SK-N-SH (cell line): Measurements from ENCODE around the gene FMO4. TPM values are rescaled to one million over a fixed set of nuclear protein-coding genes. Genes with fewer than 3 reads are reported as not detected.
A peak's percentile ranks its signal among the peaks of the same experiment; 100 is the strongest.
"Not testable (repeated sequence)": the region's sequence is repeated elsewhere in the genome, so short reads cannot be mapped to it uniquely, and the experiment has no call there.

ENCODE experiments used
- CTCF ChIA-PET: fragments of 300-600, 350-600 bp; formaldehyde crosslinking; extraction: SDS; loops from one replicate; lab custom pipeline; 2021; lab: Yijun Ruan, JAX
- POLR2A ChIA-PET: fragments of 350-600 bp; sonication (Branson Sonifier 250); formaldehyde crosslinking; extraction: SDS; loops from one replicate; lab custom pipeline; 2020; ENCODE audit warnings: antibody characterized with exemption, inconsistent platforms; lab: Yijun Ruan, JAX
- DNase-seq: peaks from one replicate; pipeline ENCODE4 v3.0.0; 2012
- H2AFZ ChIP-seq: fragments of 200-600 bp; sonication (generic); 2 replicates; pipeline ENCODE4 v1.8.1; 2016; ENCODE audit warnings: antibody characterized with exemption, mild to moderate bottlenecking, low read depth
- H3F3A ChIP-seq: fragments of 200-600 bp; sonication (generic); replicated peaks from 2 replicates; pipeline ENCODE3; 2016; ENCODE audit warnings: antibody characterized with exemption, mild to moderate bottlenecking; ENCODE audit not compliant: insufficient read depth
- H3K27ac ChIP-seq, 2 experiments: fragments of 200-500 bp in 1 of 2; fragments of 200-600 bp in 1 of 2; sonication (Bioruptor generic) in 1 of 2; sonication (generic), shearing (Covaris generic) in 1 of 2; 2 replicates each; pipeline versions ENCODE4 v1.5.1 to v1.6.1; 2014 to 2016; ENCODE audit warnings: low read depth in 2 of 2, inconsistent platforms in 1 of 2, low read length in 1 of 2, mild to moderate bottlenecking in 1 of 2, mixed read lengths in 1 of 2
- H3K27me3 ChIP-seq: fragments of 200-600 bp; sonication (generic), shearing (Covaris generic); 2 replicates; pipeline ENCODE4 v1.6.1; 2016; ENCODE audit warnings: mixed run types; ENCODE audit not compliant: insufficient read depth
- H3K36me3 ChIP-seq, 2 experiments: fragments of 200-500 bp in 1 of 2; fragments of 200-600 bp in 1 of 2; sonication (Bioruptor generic) in 1 of 2; sonication (generic) in 1 of 2; replicated peaks in 1 of 2; 2 replicates each; pipeline versions ENCODE3 to v1.5.1; 2014 to 2016; ENCODE audit warnings: low read length in 1 of 2, mild to moderate bottlenecking in 1 of 2; ENCODE audit not compliant: insufficient read depth in 2 of 2, control insufficient read depth in 1 of 2
- H3K4me1 ChIP-seq, 2 experiments: fragments of 200-500 bp in 1 of 2; fragments of 200-600 bp in 1 of 2; sonication (Bioruptor generic) in 1 of 2; sonication (generic), shearing (Covaris generic) in 1 of 2; 2 replicates each; pipeline versions ENCODE4 v1.5.1 to v1.6.1; 2014 to 2016; ENCODE audit warnings: low read depth in 1 of 2, low read length in 1 of 2, mixed run types in 1 of 2; ENCODE audit not compliant: insufficient read depth in 2 of 2, control insufficient read depth in 1 of 2
- H3K4me2 ChIP-seq: fragments of 200-600 bp; sonication (generic), shearing (Covaris generic); 2 replicates; pipeline ENCODE4 v1.6.1; 2017; ENCODE audit warnings: mixed run types
- H3K4me3 ChIP-seq, 2 experiments: fragments of 200-500 bp in 1 of 2; fragments of 200-600 bp in 1 of 2; sonication (Bioruptor generic) in 1 of 2; sonication (generic), shearing (Covaris generic) in 1 of 2; 2 replicates each; pipeline versions ENCODE4 v1.5.1 to v1.8.1; 2014 to 2016; ENCODE audit warnings: low read depth in 2 of 2, inconsistent platforms in 1 of 2, low read length in 1 of 2, mild to moderate bottlenecking in 1 of 2, mixed read lengths in 1 of 2, moderate library complexity in 1 of 2
- H3K79me2 ChIP-seq: fragments of 200-600 bp; sonication (generic); 2 replicates; pipeline ENCODE4 v1.8.1; 2017; ENCODE audit warnings: mild to moderate bottlenecking; ENCODE audit not compliant: insufficient read depth
- H3K9ac ChIP-seq: fragments of 200-600 bp; sonication (generic); 2 replicates; pipeline ENCODE4 v1.6.1; 2017; ENCODE audit warnings: mixed run types
- H3K9me2 ChIP-seq: fragments of 200-600 bp; sonication (generic); 2 replicates; pipeline ENCODE4 v1.6.1; 2017; ENCODE audit warnings: mixed run types
- H3K9me3 ChIP-seq: fragments of 200-600 bp; sonication (generic); 2 replicates; pipeline ENCODE4 v1.6.1; 2017; ENCODE audit warnings: mixed run types, mild to moderate bottlenecking, moderate library complexity
- H4K20me1 ChIP-seq: fragments of 200-600 bp; sonication (generic); 2 replicates; pipeline ENCODE4 v1.6.1; 2017; ENCODE audit warnings: mild to moderate bottlenecking, mixed run types; ENCODE audit not compliant: insufficient read depth
- CHD2 ChIP-seq: fragments of 150-350 bp; IDR thresholded peaks from 2 replicates; pipeline ENCODE4 v1.6.1; 2018; ENCODE audit warnings: low read length; ENCODE audit not compliant: partially characterized antibody
- CTCF ChIP-seq: fragments of 200-600 bp; sonication (generic); IDR thresholded peaks from 2 replicates; pipeline ENCODE4 v1.6.1; 2017; ENCODE audit warnings: antibody characterized with exemption, mild to moderate bottlenecking, moderate library complexity
- EZH2phosphoT487 ChIP-seq: fragments of 200-600 bp; sonication (generic); IDR thresholded peaks from 2 replicates; pipeline ENCODE4 v1.6.1; 2017; ENCODE audit warnings: low read depth, mixed run types, mild to moderate bottlenecking, antibody characterized with exemption, moderate library complexity, borderline replicate concordance
- MEF2A ChIP-seq: IDR thresholded peaks from 2 replicates; pipeline ENCODE4 v1.4.0; 2012; ENCODE audit warnings: low read depth, borderline replicate concordance
- MXI1 ChIP-seq: IDR thresholded peaks from 2 replicates; pipeline ENCODE4 v1.6.1; 2012; ENCODE audit warnings: mild to moderate bottlenecking, low read depth, low read length, improper control_type of control experiment
- RAD21 ChIP-seq: IDR thresholded peaks from 2 replicates; pipeline ENCODE4 v1.6.1; 2012; ENCODE audit warnings: mild to moderate bottlenecking, low read length
- USF2 ChIP-seq: fragments of 150-350 bp; IDR thresholded peaks from 2 replicates; pipeline ENCODE4 v1.6.1; 2017; ENCODE audit warnings: antibody characterized with exemption, low read length, low read depth, borderline replicate concordance
- WGBS: methylation state at CpG from one replicate; pipeline ENCODE4 v1.1.6; 2017; ENCODE audit warnings: low lambda C conversion rate; 5-methylcytosine and 5-hydroxymethylcytosine counted together
- polyA plus RNA-seq, 3 experiments: library from polyadenylated mRNA; depleted of rRNA; stranded (reverse); fragments of >200 nt; gene quantifications; 2 replicates each; pipeline ENCODE4 v1.2.3, GENCODE V29; 2012

The FMO4 gene
- polyA plus RNA-seq, 1 of the 3 experiments (the other 2 are of a cell fraction), result 1.6 TPM

DNA sequence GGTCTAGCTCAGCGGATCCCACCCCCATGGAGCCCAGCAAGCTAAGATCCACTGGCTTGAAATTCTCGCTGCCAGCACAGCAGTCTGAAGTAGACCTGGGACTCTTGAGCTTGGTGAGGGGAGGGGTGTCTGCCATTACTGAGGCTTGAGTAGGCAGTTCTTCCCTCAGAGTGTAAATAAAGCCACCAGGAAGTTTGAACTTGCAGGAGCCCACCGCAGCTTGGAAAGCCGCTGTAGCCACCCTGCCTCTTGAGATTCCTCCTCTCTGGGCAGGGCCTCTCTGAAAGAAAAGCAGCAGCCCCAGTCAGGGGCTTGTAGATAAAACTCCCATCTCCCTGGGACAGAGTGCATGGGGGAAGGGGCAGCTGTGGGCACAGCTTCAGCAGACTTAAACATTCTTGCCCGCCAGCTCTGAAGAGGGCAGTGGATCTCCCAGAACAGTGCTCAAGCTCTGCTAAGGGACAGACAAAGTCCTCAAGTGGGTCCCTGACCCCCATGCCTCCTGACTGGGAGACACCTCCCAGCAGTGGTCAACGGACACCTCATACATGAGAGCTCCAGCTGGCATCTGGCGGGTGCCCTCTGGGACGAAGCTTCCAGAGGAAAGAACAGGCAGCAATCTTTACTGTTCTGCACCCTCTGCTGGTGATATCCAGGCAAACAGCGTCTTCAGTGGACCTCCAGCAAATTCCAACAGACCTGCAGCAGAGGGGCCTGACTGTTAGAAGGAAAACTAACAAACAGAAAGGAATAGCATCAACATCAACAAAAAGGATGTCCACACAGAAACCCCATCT is 45.9 kb downstream of the FMO4 start:
- H3K79me2 ChIP-seq, H2AFZ ChIP-seq, POLR2A ChIA-PET, H4K20me1 ChIP-seq, H3K4me2 ChIP-seq, H3K9me2 ChIP-seq, H3K9me3 ChIP-seq, H3K4me1 ChIP-seq, H3F3A ChIP-seq, H3K4me3 ChIP-seq, H3K27ac ChIP-seq, H3K36me3 ChIP-seq, CTCF ChIA-PET, H3K9ac ChIP-seq, H3K27me3 ChIP-seq, DNase-seq: not testable (repeated sequence)
- WGBS, result 27% methylated on average over 7 of the region's 9 CpGs
- peak; percentile 47 for TF ChIP-seq CTCF
- TF ChIP-seq RAD21, result peak; percentile 11; the same call in 1 of the 2 replicates

DNA sequence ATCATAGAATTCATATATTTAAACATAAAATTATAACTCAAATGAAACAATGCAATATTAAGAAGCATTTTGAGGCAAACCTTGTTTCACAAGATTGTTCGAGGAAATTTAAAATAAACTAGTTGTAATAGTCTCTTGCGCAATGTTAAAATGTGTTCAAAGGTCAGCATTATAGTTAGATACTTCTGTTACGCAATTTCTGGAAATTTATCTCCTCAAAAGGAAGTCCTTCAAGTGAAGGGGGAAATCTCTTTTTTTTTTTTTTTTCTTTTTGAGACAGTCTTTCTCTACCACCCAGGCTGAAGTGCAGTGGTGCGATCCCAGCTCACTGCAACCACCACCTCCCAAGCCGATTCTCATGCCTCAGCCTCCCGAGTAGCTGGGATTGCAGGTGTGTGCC is 52.1 kb downstream of the FMO4 start:
- Histone ChIP-seq H3K79me2 (no peaks in the 10 kb centered on the region), H3K4me3 (no peak overlapping the region), H3K9me3 (no peaks in the 10 kb centered on the region), H3K36me3 (no peaks in the 10 kb centered on the region), H3K9me2 (no peaks in the 10 kb centered on the region), H3K4me1 (no peaks in the 10 kb centered on the region), H3K27ac (no peak overlapping the region), H3K27me3 (no peaks in the 10 kb centered on the region), H4K20me1 (no peaks in the 10 kb centered on the region), H3K9ac (no peak overlapping the region), H3K4me2 (no peak overlapping the region), H2AFZ (no peak overlapping the region; the same call in 1 of the 2 replicates), H3F3A (no peaks in the 10 kb centered on the region)
- ChIA-PET POLR2A (no interaction called here), CTCF (no interaction called here)
- 64% methylated on average over 6 of the region's 6 CpGs for WGBS
- DNase-seq, result no peak
- no peak for TF ChIP-seq MEF2A
- TF ChIP-seq EZH2phosphoT487, result no peak
- TF ChIP-seq USF2, result no peak

DNA sequence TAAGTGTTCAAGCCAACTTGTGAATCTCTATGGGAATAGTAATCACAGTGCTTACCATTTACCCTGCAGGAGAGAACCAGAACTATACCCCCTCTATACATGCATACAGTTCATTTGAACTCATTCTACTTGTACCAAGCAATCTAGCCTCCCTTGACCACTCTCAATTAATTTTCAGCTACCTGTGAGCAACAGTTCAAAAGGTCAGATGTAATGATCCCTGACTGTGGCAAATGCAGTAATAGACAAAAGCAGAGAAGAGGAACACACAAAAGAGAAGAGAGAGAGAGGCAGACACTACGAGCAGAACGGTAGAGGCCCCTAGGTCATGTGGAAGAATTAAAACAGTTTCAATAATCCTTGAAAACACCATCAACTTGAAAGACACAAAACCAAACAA is 52.8 kb downstream of the FMO4 start:
- Histone ChIP-seq H3K27ac (no peak overlapping the region), H3K36me3 (no peaks in the 10 kb centered on the region), H3K9me2 (no peaks in the 10 kb centered on the region), H3K4me3 (no peak overlapping the region), H2AFZ (no peak overlapping the region), H3F3A (no peaks in the 10 kb centered on the region), H3K27me3 (no peaks in the 10 kb centered on the region), H4K20me1 (no peaks in the 10 kb centered on the region), H3K79me2 (no peaks in the 10 kb centered on the region), H3K4me1 (no peaks in the 10 kb centered on the region), H3K4me2 (no peak overlapping the region), H3K9me3 (no peaks in the 10 kb centered on the region), H3K9ac (no peak overlapping the region)
- TF ChIP-seq CHD2 (no peak), RAD21 (no peak), MXI1 (no peak)
- POLR2A ChIA-PET, result no interaction called here
- 41% methylated on average over 2 of the region's 2 CpGs for WGBS
- DNase-seq, result no peak
- CTCF ChIA-PET, result no interaction called here
